Measurements from ENCODE around the gene NOX1. TPM values are rescaled to one million over a fixed set of nuclear protein-coding genes. Genes with fewer than 3 reads are reported as not detected.

NOX1 gene
- polyA plus RNA-seq, 1 of the 3 experiments (the other 2 are of a cell fraction) = not detected

DNA sequence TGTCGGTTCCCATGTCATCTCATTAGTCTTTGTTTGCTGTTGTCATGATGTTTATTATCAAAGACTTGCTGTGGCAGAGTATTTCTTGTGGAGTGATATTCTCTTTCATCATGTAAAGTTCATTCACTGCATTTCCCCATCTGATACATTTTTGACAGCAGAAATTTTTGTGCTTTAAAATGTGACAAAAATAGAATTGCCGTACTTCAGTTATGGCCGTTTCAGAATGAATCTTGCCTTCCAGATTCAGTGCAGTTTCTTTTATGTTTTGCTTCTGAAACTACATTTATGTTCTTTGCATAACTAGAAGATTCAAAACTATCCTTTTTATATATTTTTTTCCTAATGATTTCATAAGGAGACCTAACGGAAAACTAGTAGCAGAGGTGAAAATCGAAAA lies 44.0 kb downstream of the NOX1 start:
- POLR2A ChIA-PET = no interaction called here
- no peak for TF ChIP-seq NRF1 (IDR thresholded peaks at IDR 0.05; ENCODE audit: low read depth, low read length)
- TF ChIP-seq RAD21 (IDR thresholded peaks at IDR 0.05; ENCODE audit: low read length) = no peak
- no peak for TF ChIP-seq GABPA (IDR thresholded peaks at IDR 0.05; ENCODE audit: low read depth)
- no peak for TF ChIP-seq TCF12 (IDR thresholded peaks at IDR 0.05)
- TF ChIP-seq ELF1 (IDR thresholded peaks at IDR 0.05) = no peak
- TF ChIP-seq, protein P1, sequence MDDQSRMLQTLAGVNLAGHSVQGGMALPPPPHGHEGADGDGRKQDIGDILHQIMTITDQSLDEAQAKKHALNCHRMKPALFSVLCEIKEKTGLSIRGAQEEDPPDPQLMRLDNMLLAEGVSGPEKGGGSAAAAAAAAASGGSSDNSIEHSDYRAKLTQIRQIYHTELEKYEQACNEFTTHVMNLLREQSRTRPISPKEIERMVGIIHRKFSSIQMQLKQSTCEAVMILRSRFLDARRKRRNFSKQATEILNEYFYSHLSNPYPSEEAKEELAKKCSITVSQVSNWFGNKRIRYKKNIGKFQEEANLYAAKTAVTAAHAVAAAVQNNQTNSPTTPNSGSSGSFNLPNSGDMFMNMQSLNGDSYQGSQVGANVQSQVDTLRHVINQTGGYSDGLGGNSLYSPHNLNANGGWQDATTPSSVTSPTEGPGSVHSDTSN (IDR thresholded peaks at IDR 0.05) = no peak
- no peak for TF ChIP-seq MEF2A (IDR thresholded peaks at IDR 0.05; ENCODE audit: borderline replicate concordance, low read depth)
- no peak for TF ChIP-seq JUND (IDR thresholded peaks at IDR 0.05)
- no peak for TF ChIP-seq YY1 (IDR thresholded peaks at IDR 0.05; ENCODE audit: low read depth)
- TF ChIP-seq EP300 (IDR thresholded peaks at IDR 0.05; ENCODE audit: borderline replicate concordance in 1 of 2, low read depth in 1 of 2, low read length in 1 of 2) = no peak
- no peak for TF ChIP-seq SIN3A (IDR thresholded peaks at IDR 0.05; ENCODE audit: borderline replicate concordance, low read depth, low read length)

DNA sequence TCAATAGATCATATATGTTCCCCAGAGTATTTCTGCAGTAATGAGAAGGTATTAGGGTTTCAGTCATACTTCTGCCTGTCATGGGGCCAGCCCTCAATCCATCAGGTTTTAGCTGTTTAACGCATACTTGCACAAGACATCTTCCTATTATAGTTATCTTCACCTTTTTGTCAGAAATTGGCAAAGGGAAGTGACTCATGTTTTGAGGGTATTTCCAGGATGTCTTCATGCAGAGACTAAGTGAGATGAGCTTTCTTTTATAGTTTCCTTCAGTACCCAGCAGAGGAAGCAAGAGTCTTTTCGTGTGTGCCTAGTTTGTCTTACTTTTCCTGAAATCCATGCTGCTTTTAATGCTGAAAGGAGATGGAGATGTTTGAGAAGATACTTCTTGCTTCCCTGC lies 44.4 kb downstream of the NOX1 start:
- 23% methylated on average over 2 of the region's 2 CpGs for WGBS (ENCODE audit: low lambda C conversion rate)
- DNase-seq = no peak
- Histone ChIP-seq H2AFZ (ENCODE audit: low read depth) (no peak overlapping the region), H3K36me3 (replicated peaks in 1 of 2; ENCODE audit: control insufficient read depth in 1 of 2, insufficient read depth in 2 of 2, low read length in 1 of 2) (peaks cover 20 to 78% of the 10 kb centered on the region in 2 experiments), H3K27ac (ENCODE audit: low read depth in 2 of 2, low read length in 1 of 2) (no peak overlapping the region), H3K4me3 (ENCODE audit: low read depth in 2 of 2, low read length in 1 of 2) (no peak overlapping the region), H3K4me2 (no peak overlapping the region), H3K79me2 (ENCODE audit: insufficient read depth) (no peaks in the 10 kb centered on the region), H3K9ac (no peak overlapping the region), H3F3A (replicated peaks; ENCODE audit: insufficient read depth) (peaks cover 3% of the 10 kb centered on the region), H3K9me3 (no peaks in the 10 kb centered on the region), H3K27me3 (ENCODE audit: insufficient read depth) (no peaks in the 10 kb centered on the region), H4K20me1 (ENCODE audit: insufficient read depth) (no peaks in the 10 kb centered on the region), H3K9me2 (no peaks in the 10 kb centered on the region), H3K4me1 (ENCODE audit: control insufficient read depth in 1 of 2, insufficient read depth in 2 of 2, low read depth in 1 of 2, low read length in 1 of 2) (no peaks in the 10 kb centered on the region)
- POLR2A ChIA-PET = no interaction called here
- CTCF ChIA-PET = no interaction called here
- TF ChIP-seq, protein P2, sequence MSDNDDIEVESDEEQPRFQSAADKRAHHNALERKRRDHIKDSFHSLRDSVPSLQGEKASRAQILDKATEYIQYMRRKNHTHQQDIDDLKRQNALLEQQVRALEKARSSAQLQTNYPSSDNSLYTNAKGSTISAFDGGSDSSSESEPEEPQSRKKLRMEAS (IDR thresholded peaks at IDR 0.05; ENCODE audit: low read depth) = no peak
- TF ChIP-seq, protein P3, sequence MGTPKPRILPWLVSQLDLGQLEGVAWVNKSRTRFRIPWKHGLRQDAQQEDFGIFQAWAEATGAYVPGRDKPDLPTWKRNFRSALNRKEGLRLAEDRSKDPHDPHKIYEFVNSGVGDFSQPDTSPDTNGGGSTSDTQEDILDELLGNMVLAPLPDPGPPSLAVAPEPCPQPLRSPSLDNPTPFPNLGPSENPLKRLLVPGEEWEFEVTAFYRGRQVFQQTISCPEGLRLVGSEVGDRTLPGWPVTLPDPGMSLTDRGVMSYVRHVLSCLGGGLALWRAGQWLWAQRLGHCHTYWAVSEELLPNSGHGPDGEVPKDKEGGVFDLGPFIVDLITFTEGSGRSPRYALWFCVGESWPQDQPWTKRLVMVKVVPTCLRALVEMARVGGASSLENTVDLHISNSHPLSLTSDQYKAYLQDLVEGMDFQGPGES (IDR thresholded peaks at IDR 0.05; ENCODE audit: low read depth, low read length) = no peak
- TF ChIP-seq GABPA (IDR thresholded peaks at IDR 0.05; ENCODE audit: low read depth) = no peak
- no peak for TF ChIP-seq SIN3A (IDR thresholded peaks at IDR 0.05; ENCODE audit: borderline replicate concordance, low read depth, low read length)
- TF ChIP-seq, protein P4, sequence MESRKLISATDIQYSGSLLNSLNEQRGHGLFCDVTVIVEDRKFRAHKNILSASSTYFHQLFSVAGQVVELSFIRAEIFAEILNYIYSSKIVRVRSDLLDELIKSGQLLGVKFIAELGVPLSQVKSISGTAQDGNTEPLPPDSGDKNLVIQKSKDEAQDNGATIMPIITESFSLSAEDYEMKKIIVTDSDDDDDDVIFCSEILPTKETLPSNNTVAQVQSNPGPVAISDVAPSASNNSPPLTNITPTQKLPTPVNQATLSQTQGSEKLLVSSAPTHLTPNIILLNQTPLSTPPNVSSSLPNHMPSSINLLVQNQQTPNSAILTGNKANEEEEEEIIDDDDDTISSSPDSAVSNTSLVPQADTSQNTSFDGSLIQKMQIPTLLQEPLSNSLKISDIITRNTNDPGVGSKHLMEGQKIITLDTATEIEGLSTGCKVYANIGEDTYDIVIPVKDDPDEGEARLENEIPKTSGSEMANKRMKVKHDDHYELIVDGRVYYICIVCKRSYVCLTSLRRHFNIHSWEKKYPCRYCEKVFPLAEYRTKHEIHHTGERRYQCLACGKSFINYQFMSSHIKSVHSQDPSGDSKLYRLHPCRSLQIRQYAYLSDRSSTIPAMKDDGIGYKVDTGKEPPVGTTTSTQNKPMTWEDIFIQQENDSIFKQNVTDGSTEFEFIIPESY (IDR thresholded peaks at IDR 0.05; ENCODE audit: borderline replicate concordance, low read depth) = no peak
- no peak for TF ChIP-seq SMC3 (IDR thresholded peaks at IDR 0.05; ENCODE audit: low read depth, low read length)
- no peak for TF ChIP-seq JUND (IDR thresholded peaks at IDR 0.05)
- TF ChIP-seq FOXM1 (IDR thresholded peaks at IDR 0.05; ENCODE audit: low read depth) = no peak
- no peak for TF ChIP-seq EZH2phosphoT487 (IDR thresholded peaks at IDR 0.05; ENCODE audit: borderline replicate concordance, low read depth)
- no peak for TF ChIP-seq MXI1 (IDR thresholded peaks at IDR 0.05; ENCODE audit: low read depth, low read length)
- TF ChIP-seq RCOR1 (IDR thresholded peaks at IDR 0.05; ENCODE audit: low read length) = no peak

More for the DNA sequence above, 44.0 kb downstream of the NOX1 start:
- H3K79me2 ChIP-seq (ENCODE audit: insufficient read depth) = no peaks in the 10 kb centered on the region
- 54% methylated on average over 5 of the region's 5 CpGs for WGBS (ENCODE audit: low lambda C conversion rate)
- H3F3A ChIP-seq (replicated peaks; ENCODE audit: insufficient read depth) = no peaks in the 10 kb centered on the region
- DNase-seq = no peak
- no peaks in the 10 kb centered on the region for H3K9me3 ChIP-seq
- no peaks in the 10 kb centered on the region for H3K4me1 ChIP-seq (ENCODE audit: control insufficient read depth in 1 of 2, insufficient read depth in 2 of 2, low read depth in 1 of 2, low read length in 1 of 2)
- H3K9me2 ChIP-seq = no peaks in the 10 kb centered on the region
- H3K36me3 ChIP-seq (replicated peaks in 1 of 2; ENCODE audit: control insufficient read depth in 1 of 2, insufficient read depth in 2 of 2, low read length in 1 of 2) = peaks cover 20 to 74% of the 10 kb centered on the region in 2 experiments
- H3K4me2 ChIP-seq = no peak overlapping the region
- H3K4me3 ChIP-seq (ENCODE audit: low read depth in 2 of 2, low read length in 1 of 2) = no peak overlapping the region
- CTCF ChIA-PET = interaction anchor here (0.9 kb wide), 1 partner anchor 62 kb away, joined by 4 read pairs; no protein-coding TSS in a partner anchor
- H3K9ac ChIP-seq = no peak overlapping the region
- no peak overlapping the region for H2AFZ ChIP-seq (ENCODE audit: low read depth)
- no peak overlapping the region for H3K27ac ChIP-seq (ENCODE audit: low read depth in 2 of 2, low read length in 1 of 2)
- H4K20me1 ChIP-seq (ENCODE audit: insufficient read depth) = no peaks in the 10 kb centered on the region
- H3K27me3 ChIP-seq (ENCODE audit: insufficient read depth) = no peaks in the 10 kb centered on the region
